Calu3 (cell line): ENCODE results near the gene VIPR2. TPM values are rescaled to one million over a fixed set of nuclear protein-coding genes. Genes with fewer than 3 reads are reported as not detected.

ENCODE experiments used
- BruUV-seq: library from RNA; stranded (reverse); fragments of 400-500 nt; replicated peaks from 2 replicates; lab custom pipeline; 2021; lab: Mats Ljungman, UMichigan
- CTCF ChIA-PET: fragments of 300-600 bp; sonication (Branson Sonifier 250); formaldehyde crosslinking; loops from one replicate; lab custom pipeline; 2022; ENCODE audit warnings: antibody characterized with exemption; lab: Charles Lee
- DNase-seq: peaks from one replicate; pipeline ENCODE4 v3.0.0; 2022
- H3K27ac Mint-ChIP-seq: one replicate; pipeline ENCODE4 v1.8.0; 2022; ENCODE audit warnings: mixed read lengths; ENCODE audit not compliant: unreplicated experiment
- H3K27me3 Mint-ChIP-seq: one replicate; pipeline ENCODE4 v1.8.0; 2022; ENCODE audit warnings: mixed read lengths; ENCODE audit not compliant: unreplicated experiment
- H3K36me3 Mint-ChIP-seq: one replicate; pipeline ENCODE4 v1.8.0; 2022; ENCODE audit warnings: mild to moderate bottlenecking, moderate library complexity, mixed read lengths; ENCODE audit not compliant: insufficient read depth, unreplicated experiment
- H3K4me1 Mint-ChIP-seq: one replicate; pipeline ENCODE4 v1.8.0; 2022; ENCODE audit warnings: mild to moderate bottlenecking, low read depth, mixed read lengths; ENCODE audit not compliant: unreplicated experiment
- H3K4me3 Mint-ChIP-seq: one replicate; pipeline ENCODE4 v1.8.0; 2022; ENCODE audit warnings: mild to moderate bottlenecking, low read depth, moderate library complexity, mixed read lengths; ENCODE audit not compliant: unreplicated experiment
- H3K9me3 Mint-ChIP-seq: one replicate; pipeline ENCODE4 v1.8.0; 2022; ENCODE audit warnings: low read depth, mixed read lengths; ENCODE audit not compliant: unreplicated experiment
- intact Hi-C: fragments of 100-400 bp; cut with micrococcal nuclease; formaldehyde crosslinking; loops from one replicate; pipeline ENCODE4 v1.10.0; 2022; ENCODE audit not compliant: unreplicated experiment
- total RNA-seq: library from RNA; stranded (reverse); gene quantifications from 2 replicates; pipeline ENCODE4 v1.2.3, GENCODE V29; 2022
- TF ChIP-seq, protein P1 (sequence below): fragments of 200-600 bp; IDR thresholded peaks from one replicate; pipeline ENCODE4 v1.8.0; 2022; ENCODE audit warnings: antibody characterized with exemption; ENCODE audit not compliant: unreplicated experiment

Gene VIPR2
- total RNA-seq, 1 experiment from 2014 or later, result not detected

DNA sequence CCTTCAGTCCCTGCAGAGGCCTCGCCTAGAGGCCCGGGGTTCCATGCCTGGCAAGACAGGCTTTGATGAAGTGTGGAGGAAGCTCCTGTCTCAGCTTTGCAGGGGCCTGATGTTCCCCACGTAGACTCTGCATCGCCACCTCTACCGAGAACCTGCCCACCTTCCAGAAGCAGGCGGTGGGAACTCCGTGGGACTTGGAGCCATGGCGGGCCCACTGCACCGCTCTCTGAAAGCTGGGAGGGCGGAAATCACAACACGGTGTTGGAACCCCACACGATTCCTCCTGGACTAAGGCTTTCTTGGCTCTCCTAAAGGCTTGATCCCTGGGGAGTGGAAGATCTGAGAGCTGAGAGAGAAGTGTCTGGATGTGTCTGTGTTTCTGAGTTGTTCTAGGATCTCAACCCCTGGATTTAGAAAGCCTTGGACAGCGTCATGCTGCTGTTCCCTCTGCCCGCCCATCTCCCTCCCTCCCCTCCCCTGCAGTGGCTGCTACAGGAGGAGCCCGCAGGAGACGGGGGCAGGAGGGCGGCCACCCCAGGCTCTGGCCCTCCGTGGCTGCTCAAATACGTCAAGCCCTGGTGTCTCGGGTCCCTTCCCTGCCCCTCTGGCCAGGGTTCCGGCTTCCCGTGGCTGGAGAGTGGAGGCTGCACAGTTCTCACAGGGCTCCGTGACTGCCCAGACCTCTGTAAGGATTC, 79.7 kb downstream of the VIPR2 start:
- intact Hi-C loops, result no loop called here
- Mint-ChIP-seq H3K4me1 (no peaks in the 10 kb centered on the region), H3K4me3 (no peak overlapping the region), H3K36me3 (no peaks in the 10 kb centered on the region), H3K27ac (no peak overlapping the region), H3K9me3 (no peaks in the 10 kb centered on the region), H3K27me3 (peaks cover 11% of the 10 kb centered on the region)
- no TSS peak for BruUV-seq
- TF ChIP-seq, protein P1, sequence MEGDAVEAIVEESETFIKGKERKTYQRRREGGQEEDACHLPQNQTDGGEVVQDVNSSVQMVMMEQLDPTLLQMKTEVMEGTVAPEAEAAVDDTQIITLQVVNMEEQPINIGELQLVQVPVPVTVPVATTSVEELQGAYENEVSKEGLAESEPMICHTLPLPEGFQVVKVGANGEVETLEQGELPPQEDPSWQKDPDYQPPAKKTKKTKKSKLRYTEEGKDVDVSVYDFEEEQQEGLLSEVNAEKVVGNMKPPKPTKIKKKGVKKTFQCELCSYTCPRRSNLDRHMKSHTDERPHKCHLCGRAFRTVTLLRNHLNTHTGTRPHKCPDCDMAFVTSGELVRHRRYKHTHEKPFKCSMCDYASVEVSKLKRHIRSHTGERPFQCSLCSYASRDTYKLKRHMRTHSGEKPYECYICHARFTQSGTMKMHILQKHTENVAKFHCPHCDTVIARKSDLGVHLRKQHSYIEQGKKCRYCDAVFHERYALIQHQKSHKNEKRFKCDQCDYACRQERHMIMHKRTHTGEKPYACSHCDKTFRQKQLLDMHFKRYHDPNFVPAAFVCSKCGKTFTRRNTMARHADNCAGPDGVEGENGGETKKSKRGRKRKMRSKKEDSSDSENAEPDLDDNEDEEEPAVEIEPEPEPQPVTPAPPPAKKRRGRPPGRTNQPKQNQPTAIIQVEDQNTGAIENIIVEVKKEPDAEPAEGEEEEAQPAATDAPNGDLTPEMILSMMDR, result no peak
- DNase-seq, result no peak
- CTCF ChIA-PET, result no interaction called here

DNA sequence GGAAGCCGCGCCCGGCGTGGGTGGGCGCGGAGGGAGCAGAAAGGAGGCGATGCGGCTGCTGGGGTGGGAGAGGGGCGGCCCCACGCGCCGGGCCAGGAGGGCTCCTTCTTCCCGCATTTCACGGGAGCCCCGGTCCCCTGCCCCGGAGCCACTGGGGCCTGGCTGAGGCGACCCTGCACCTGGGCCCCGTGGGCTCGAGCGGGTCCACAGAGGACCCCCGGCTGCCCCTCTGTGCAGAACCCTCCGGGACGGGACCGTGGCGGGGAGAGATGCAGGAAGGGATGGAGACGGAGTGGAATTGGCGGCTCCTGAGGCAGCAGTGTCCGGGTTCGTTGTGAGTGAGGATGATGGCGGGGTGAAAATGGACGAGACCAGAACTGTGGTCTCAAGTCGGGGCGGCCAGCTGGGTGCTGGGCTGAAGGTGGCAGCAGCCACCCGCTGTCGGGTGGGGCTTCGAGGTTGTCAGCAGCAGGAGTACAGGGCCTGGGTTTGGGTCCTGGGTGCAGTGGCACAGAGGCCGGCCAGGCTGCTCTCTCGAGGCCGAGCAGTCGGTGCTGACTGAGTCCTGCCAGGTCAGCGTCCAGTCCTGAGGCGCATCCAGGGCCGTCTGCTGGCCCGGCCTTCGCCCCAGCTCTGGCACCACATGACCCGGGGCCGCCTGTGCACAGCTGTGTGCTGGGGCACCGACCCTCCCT, 80.4 kb downstream of the VIPR2 start:
- no peak for DNase-seq
- CTCF ChIA-PET, result no interaction called here
- Mint-ChIP-seq H3K27ac (no peak overlapping the region), H3K9me3 (no peaks in the 10 kb centered on the region), H3K27me3 (peaks cover 5% of the 10 kb centered on the region), H3K36me3 (no peaks in the 10 kb centered on the region), H3K4me1 (no peaks in the 10 kb centered on the region), H3K4me3 (no peak overlapping the region)
- TF ChIP-seq, protein P1, result no peak
- no TSS peak for BruUV-seq
- intact Hi-C loops, result no loop called here

DNA sequence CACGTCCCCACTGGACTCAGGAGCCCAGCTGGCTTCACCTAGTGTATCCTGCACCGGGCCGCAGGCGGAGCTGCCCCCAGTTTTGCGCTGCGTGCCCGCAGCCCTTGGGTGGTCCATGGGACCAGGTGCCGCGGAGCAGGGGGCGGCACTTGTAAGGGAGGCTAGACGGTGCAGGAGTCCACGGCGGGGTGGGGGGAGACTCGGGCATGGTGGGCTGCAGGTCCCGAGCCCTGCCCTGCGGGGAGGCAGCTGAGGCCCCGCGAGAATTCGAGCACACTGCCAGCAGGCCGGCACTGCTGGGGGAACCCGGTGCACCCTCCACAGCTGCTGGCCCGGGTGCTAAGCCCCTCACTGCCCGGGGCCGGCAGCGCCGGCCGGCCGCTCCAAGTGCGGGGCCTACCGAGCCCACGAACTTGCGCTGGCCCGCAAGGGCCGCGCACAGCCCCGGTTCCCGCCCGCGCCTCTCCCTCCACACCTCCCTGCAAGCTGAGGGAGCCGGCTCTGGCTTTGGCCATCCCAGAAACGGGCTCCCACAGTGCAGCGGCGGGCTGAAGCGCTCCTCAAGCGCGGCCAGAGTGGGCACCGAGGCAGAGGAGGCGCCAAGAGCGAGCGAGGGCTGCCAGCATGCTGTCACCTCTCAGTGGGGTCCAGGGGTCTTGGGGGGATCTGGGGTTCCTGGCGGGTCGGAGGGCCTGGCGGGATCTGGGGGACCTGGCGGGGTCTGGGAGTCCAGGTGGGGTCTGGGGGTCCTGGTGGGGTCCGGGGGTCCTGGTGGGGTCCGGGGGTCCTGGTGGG, 81.4 kb downstream of the VIPR2 start:
- CTCF ChIA-PET, result interaction anchor here (0.7 kb wide), 1 partner anchor 52 kb away, joined by 3 read pairs; no protein-coding TSS in a partner anchor
- H3K27ac Mint-ChIP-seq, result no peak overlapping the region
- DNase-seq, result no peak
- H3K9me3 Mint-ChIP-seq, result no peaks in the 10 kb centered on the region
- intact Hi-C loops, result no loop called here
- no TSS peak for BruUV-seq
- TF ChIP-seq, protein P1, result no peak
- no peaks in the 10 kb centered on the region for H3K27me3 Mint-ChIP-seq
- H3K4me1 Mint-ChIP-seq, result no peaks in the 10 kb centered on the region
- H3K4me3 Mint-ChIP-seq, result no peak overlapping the region
- no peaks in the 10 kb centered on the region for H3K36me3 Mint-ChIP-seq

DNA sequence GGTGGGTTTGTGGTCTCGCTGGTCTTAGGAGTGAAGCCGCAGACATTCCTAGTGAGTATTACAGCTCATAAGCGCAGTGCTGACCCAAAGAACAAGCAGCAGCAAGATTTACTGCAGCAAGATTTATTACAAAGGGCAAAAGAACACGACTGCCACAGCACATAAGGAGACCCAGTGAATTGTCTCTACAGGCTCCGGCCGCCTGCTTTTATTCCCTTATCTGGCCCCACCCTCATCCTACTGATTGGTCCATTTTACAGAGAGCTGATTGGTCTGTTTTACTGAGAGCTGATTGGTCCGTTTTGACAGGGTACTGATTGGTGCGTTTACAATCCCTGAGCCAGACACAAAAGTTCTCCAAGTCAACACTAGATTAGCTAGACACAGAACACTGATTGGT, 82.1 kb downstream of the VIPR2 start:
- intact Hi-C loops, result no loop called here
- TF ChIP-seq, protein P1, result no peak
- BruUV-seq, result no TSS peak

More for the DNA sequence above, 82.1 kb downstream of the VIPR2 start:
- H3K4me3 Mint-ChIP-seq, result no peak overlapping the region
- CTCF ChIA-PET, result interaction anchor here (0.7 kb wide), 1 partner anchor 53 kb away, joined by 3 read pairs; no protein-coding TSS in a partner anchor
- no peaks in the 10 kb centered on the region for H3K27me3 Mint-ChIP-seq
- DNase-seq, result no peak
- no peaks in the 10 kb centered on the region for H3K9me3 Mint-ChIP-seq
- no peaks in the 10 kb centered on the region for H3K36me3 Mint-ChIP-seq
- H3K27ac Mint-ChIP-seq, result no peak overlapping the region
- no peaks in the 10 kb centered on the region for H3K4me1 Mint-ChIP-seq
